Measurements from ENCODE around the gene AFTPH. TPM values are rescaled to one million over a fixed set of nuclear protein-coding genes. Genes with fewer than 3 reads are reported as not detected.

Gene AFTPH, protein sequence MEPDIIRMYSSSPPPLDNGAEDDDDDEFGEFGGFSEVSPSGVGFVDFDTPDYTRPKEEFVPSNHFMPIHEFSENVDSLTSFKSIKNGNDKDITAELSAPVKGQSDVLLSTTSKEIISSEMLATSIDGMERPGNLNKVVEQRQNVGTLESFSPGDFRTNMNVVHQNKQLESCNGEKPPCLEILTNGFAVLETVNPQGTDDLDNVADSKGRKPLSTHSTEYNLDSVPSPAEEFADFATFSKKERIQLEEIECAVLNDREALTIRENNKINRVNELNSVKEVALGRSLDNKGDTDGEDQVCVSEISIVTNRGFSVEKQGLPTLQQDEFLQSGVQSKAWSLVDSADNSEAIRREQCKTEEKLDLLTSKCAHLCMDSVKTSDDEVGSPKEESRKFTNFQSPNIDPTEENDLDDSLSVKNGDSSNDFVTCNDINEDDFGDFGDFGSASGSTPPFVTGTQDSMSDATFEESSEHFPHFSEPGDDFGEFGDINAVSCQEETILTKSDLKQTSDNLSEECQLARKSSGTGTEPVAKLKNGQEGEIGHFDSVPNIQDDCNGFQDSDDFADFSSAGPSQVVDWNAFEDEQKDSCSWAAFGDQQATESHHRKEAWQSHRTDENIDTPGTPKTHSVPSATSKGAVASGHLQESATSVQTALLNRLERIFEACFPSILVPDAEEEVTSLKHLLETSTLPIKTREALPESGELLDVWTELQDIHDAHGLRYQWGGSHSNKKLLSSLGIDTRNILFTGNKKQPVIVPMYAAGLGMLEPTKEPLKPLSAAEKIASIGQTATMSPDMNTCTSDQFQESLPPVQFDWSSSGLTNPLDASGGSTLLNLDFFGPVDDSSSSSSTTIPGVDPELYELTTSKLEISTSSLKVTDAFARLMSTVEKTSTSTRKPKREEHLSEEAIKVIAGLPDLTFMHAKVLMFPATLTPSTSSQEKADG
- 22.2 TPM for total RNA-seq
- long read RNA-seq, full-length matches to known transcripts = 8 of 19 reads
- long read RNA-seq, partial matches to known transcripts = 8 of 19 reads
- long read RNA-seq, other reads (novel, unspliced or antisense) = 3 of 19 reads

DNA sequence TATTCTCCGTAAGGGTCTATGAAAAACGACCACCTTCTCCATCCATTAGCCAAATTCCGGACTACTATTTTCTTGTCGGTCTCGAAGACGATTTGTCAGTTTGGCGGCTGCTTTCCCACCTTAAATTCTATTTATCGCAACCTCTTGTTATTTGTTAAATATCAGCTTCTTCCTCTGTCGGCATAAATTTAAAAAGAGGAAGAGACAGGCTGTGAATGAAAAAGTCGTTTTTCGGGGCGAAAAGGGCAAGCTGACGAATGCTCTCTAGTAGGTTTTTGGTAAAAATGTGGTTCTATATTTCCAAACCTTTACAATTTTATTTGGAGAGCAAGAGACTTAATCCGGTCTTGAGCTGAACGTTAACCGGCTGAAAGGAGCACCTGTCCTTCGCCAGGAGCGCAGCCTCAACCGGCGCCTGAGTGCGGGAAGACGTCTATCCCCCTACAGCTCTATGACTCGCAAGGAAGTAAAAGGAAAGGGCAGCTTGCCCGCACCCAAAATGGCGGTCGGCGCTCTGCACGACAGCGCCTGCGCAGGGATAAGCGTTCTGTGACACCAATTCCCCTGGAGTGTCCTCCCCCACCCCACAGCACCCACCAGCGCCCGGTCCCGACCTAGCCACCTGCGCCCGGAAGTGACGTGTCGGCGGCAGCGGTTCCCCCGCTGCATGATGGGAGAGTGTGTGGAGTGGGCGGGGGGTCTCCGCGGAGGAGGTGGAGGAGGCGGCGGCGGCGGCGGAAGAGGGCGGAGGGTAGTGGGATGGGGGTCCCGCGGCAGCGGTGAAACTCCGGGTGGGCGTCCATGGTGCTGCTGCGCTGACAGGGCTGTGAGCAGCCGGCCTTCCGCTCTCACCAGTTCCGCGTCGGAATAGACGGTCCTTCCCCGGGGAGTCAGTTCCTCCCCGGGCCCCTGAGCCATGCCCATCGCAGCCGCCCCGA, at the start of gene AFTPH:
TSS of gene AFTPH (plus strand) at position 663 of the 938 bp plus-strand sequence. CDS start 27,147 bp downstream, outside the sequence.
- DNase-seq (ENCODE audit: low spot score) = peak; percentile 100

DNA sequence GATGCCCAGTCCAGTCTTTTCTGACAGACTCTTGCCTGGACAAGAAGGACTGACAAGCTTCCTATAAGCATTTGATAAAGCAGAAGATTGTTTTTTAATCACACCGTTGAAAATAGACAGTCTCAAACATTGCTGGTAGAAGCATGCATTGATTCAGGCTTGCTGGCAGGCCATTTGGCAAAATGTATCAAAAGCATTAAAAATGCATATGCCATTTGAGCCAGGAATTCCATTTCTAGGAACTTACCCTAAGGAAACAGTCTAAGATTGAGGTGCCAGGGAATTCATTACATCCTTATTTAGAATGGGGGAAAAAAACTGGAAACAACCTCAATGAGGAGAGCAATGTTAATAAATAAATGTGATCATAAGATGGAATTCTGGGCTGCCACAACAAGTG, 49.5 kb upstream of the AFTPH start:
- no peak for DNase-seq (ENCODE audit: low spot score)

DNA sequence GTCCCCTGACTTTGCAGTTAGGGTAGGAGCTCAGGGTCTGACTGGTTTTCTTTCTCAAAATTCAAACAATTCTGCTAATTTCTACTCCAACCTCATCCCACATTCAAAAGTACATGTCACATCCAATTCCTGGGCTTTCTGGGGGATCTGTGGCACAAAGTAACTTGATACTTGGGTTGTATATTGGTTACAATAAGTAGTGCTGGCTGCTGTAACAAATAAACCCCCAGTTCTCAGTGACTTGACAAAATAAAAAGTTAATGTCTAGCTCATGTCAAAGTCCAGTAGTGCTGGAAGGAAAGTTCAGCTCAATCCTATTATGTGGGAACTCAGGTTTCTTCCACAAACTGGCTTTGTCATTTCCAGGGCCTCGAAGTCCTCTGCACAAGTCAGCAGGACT, 47.1 kb upstream of the AFTPH start:
- no peak for DNase-seq (ENCODE audit: low spot score)

DNA sequence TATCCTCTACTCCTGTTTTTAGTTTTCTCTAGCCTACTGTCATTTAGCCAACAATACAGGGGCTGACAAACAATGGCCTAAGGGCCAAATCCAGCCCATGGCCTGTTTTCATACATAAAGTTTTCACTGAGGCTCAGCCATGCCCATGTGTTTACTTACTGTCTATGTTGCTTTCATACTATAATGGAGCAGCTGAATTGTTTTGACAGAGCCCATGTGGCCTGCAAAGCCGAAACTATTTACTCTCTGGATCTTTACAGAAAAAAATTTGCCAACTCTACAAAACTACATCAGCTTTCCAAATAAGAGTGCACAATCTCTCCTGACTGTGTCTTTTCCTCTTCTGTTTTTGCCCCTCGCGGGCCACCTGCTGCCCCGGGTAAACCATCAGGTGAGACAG, 46.1 kb upstream of the AFTPH start:
- no peak for DNase-seq (ENCODE audit: low spot score)

DNA sequence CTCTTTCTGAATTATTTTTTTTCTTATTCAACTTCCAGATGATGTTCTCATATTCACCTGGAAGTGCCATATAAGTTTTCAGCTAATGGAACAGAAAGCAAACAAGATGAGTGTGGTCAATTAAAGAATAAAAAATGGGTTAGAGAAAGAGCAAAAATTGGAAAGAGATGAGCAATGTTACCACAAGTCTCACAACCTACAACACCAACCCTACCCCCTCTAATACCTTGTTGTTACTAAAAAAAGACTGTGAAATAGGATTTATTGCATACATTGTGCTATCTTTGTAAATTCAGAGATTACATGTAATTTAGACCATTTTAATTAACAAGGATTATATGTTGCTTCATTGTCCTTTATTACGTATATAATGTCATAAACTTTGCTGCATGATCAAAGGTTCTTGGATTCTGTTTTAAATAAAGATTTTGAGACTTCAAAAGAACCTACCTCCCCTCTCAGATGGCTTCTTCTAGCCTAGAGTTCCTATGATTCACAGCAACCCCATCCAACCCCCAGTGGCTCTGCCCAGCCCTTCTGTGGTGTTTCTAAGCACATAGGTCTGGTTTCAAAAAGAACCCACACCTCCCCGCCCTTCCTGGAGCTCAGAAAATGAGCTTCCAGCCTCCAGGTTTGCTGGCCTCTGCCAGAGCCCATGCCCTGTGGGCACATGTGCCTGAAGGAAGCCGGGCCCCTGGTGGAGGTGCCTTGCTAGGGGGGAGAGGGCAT, 45.5 kb upstream of the AFTPH start:
- no peak for DNase-seq (ENCODE audit: low spot score)

DNA sequence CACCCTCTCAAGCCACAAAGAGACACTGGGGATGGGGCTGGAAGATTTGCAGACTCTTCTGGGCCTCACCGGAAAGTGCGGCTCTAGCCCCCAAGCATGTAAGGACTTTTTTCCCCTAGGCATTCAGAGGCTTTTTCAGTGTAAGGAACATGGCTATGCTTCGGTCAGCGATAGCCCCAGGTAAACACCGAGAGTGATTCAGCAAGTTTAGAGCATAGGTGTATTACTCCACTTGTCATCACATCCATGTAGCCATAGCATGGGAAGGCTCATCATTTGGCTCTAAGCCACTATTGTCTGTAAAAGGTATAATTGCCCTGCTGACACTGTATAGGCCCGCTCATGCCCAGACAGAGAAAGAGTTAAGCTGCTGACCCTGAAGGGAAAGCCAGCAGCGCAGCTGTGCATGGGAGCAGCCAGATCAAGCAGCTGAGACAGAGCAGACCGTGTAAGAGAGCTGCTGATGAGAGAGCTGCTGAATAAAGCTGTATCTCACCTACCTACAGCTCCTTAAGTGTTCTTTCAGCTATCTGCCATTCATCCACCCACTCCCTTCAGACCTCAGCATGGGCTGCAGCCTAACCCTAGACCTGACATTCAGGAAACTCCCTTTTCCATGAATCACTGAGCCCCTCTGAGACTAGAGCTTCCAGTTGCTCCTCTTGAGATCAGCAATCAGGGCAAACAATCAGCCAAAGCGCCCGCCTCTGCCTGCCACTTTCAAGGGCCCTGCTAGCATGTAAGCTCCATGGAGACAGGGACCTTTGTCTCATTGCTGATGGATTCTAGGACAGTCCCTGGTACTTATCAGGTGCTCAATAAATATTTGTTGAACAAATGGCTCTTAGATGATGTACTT, 44.6 kb upstream of the AFTPH start:
- no peak for DNase-seq (ENCODE audit: low spot score)

DNA sequence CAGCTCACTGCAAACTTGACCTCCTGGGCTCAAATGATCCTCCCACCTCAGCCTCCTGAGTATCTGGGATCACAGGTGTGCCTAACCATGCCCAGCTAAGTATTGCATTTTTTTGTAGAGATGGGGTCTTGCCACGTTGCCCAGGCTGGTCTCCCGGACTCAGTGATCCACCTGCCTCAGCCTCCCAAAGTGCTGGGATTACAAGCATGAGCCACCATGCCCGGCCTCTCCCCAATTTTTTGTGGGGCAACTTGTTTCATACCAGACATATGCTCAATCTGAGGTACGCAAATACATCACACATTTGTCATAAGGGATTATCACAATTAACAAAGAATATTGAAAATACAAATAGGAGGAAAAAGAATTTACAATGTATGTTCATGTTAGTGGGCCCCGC, 42.5 kb upstream of the AFTPH start:
- DNase-seq (ENCODE audit: low spot score) = no peak

DNA sequence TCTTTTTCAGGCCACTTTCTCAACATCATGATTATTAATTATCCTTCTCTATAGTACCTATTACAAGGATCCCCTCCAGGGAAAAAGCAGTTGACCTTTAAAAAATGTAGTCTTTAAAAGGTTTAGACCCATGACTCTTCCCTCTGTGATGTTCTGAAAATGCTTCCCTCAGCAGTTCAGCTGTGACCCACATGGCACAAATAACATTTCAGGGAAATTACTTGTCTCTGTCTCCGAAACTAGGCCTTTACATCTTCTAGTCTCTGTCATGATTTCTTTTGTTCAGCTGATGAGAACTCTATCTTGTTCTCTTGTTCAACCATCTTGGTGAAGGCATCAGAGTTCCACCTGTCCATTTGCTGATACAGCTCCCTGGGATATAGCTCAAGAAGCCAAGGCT, 41.9 kb upstream of the AFTPH start:
- no peak for DNase-seq (ENCODE audit: low spot score)

DNA sequence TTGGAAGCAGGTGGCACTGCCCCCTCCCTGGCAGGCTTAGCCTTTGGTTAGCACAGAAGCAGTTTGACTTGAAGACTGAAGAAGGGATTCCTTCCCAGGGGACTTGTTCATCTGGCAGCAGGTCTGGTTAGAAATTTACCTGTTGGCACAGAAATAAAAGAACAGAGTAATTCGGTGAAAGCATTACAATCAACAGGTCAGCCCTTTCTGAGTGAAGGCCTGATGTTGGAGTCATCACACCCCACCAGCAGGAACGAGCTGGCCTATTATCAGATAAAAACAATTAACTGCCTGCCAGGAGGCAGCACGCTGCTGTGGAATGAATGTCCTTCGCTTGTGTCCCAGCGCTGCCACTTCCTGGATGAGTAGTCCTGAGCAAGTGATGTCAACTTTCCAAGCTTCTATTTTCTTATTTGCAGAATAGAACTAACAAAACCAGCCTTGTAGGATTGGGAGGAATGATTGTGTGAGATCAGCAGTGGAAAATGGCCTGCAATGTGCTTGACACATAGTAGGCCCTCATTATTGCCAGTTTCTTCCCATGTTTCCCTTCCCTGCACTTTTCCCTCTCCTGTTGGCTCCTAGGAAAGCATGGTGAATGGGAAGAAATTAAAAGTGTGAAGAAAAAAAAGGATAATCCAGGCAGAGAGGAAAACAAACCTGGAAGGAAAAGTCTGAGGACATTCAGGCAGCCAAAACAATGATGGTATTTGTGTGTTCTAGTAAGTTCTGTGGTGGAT, 41.2 kb upstream of the AFTPH start:
- DNase-seq (ENCODE audit: low spot score) = no peak

DNA sequence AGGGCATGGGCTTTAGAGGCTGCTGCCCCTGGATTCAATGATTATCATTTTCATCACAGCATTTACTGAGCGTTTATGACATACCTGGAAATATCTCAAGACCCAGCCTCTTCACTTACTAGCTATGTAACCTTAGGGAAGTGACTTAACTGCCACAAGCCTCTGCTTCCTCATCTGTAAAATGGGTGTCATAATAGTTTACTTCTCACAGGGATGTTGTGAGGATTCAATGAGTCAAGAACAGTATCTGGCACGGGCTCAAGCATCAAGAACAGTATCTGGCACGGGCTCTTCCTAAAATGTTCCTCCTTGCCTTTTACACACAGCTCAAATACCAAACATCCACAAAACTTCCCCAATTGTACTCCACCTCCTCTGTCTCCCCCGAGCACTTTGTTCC, 38.8 kb upstream of the AFTPH start:
- DNase-seq (ENCODE audit: low spot score) = no peak

DNA sequence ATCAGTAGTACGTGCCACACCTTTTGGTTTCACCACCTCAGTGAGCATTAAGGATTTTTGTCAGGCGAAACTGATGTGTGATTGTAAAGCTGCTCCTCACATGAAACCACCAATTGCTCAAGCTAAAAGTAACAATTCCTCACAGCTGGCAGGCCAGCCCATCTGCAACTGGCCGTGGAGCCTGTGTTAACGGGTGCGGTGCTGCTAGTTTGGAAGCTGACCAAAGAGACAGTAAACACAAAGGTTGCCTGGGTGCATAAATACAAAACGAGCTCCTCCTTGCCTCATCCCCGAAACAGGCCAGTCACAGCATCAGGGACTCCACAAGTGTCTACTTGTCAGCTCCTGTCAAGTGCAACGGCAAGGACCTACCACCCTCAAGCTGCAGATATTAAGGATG, 38.2 kb upstream of the AFTPH start:
- DNase-seq (ENCODE audit: low spot score) = no peak

DNA sequence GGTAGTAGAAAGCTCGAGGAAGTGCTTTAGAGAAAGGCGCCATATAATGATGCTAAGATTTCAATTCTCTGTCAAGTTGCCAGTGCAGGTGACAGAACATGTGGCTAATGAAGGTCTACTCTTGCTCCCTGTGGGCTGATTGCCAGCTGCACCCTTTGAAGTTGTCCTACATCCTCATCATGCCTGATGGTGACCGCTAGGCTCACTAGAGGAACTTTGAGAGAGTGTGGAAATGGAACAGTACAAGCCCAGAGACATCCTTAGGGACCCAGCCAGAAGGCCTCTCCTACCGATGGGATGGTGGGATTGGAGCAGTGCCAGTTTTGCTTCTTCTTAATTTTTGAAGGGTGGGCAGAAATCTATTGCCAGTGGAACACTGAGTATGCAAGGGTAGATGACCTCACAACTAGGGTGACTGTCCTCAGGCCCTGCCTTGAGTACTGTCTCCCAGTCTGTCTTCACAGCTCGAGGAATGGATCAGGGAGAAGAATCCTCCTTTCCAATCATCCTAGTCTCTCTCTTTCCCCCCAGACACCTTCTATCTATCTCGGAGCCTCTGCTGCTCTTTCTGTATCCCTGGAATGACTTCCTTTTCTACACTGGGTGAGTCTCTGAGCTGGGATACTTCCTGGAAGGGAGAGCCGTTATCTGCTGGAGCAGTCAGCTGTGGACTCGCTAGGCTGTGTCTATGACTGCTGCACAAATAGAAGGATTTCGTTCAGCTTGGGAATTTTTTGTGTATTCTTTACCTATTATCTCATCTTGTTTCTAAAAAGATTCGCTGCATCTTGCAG, 36.7 kb upstream of the AFTPH start:
- no peak for DNase-seq (ENCODE audit: low spot score)

DNA sequence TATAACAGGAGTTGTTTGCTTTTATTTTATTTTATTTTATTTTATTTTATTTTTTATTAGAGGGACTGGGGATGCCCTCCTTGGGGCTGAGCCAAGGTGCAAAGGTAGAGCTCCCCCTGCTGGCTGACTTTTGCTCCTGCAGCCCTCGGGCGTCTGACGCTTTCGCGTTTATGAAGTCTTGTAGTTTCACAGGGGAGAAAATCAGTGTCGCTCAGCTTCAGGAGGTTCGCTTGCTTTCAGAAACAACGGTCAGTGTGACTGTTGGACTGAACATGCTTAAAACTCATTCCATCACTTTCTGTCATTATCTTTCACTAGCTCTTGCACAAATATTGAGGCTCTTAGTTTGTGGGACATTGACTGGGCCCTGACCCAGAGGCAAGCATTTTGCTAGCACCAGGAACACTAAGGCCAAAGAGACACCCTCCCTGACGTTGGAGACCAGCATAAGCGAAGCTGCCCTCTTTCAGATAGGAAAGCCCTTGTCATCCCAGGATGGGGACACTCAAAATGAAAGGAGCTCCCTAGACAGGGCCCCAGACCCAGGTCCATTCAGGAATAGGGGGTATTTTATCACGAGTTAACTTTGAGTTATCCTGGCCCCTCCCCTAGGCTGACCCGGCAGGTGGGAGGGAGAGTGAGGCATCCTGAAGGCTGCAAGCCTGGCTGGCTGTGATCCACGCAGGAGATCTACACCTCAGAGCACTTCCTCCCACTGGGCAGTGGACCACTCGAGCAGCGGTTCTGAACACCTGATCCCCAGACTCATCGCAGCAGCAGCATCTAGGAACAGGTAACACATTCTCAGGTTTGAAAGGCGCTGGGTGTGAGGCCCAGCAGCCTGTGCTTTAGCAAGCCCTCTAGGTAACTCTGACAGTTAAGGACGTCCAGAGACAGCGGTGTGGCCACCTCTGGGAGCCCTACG, 35.8 kb upstream of the AFTPH start:
- no peak for DNase-seq (ENCODE audit: low spot score)

DNA sequence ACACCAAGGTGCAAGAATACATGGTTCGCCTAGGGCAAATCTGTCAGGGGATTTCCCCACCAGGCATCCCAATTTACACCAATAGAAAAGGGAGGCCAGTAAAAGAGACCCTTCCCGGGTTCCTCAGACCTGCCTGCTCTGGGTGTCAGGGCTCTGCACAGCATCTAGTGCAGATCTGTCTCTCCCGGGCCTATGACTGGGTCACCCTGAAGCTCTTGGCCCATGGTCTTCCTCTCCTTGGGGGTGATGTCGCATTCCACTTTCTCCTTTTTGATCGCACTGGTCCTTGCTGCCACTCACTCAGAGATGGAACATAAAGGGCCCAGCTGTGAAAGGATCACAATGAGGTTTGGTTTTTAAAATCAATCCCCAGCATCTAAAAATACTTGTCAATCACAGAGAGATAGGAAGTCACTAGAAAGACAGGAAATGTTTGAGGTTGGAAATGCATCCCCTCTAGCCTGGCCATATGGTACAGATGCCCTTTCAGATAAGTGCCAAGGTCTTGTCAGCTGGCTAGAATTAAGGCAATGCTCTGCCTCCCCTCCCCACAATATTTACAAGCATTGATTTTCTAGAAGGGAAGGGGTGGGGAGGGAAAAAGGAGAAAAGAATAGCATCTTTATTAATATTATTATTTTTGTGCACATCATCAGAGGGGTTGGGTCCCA, 34.9 kb upstream of the AFTPH start:
- DNase-seq (ENCODE audit: low spot score) = no peak

DNA sequence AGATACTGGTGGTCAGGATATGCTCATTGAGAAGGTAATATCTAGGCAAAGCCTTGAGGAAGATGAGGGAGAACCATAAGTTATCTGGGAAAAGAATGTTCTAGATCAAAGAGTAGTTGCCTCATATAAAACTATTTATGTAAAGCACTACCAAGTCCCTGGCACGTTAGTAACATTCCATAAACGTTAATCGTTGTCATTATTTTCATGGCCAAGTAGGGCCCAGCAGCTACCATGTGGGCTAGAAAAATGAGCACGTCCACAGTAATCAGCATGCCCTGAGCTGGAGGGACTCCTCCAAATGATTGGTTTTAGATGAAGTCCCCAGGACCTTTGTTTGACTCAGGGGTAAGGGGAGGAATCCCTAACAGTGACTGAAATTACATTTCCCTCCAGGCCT, 32.7 kb upstream of the AFTPH start:
- no peak for DNase-seq (ENCODE audit: low spot score)

DNA sequence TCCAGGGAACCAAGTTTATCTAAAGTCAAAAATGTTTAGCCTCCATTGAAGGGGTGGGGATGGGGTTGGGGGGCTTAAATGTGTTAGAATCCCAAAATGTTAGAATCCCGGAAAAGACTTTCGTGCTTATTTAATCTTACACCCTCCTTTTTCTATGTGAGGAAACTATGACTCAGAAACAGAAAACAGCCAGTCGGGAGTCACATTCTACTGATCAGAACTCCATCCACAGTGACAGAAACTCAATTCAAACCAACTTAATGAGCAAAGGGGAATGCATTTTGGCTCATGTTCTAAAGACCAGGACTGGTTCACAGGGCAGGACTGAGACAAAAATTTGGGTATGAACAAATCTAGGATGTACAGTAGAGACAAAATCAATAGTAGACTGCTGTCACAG, 31.9 kb upstream of the AFTPH start:
- no peak for DNase-seq (ENCODE audit: low spot score)

All from mesenteric fat pad (tissue), 1 donor.